Smooth muscle cell (in vitro differentiated cells): ENCODE data around the gene ZNHIT2. TPM values are rescaled to one million over a fixed set of nuclear protein-coding genes. Genes with fewer than 3 reads are reported as not detected.

Experiments used
- DNase-seq: peaks from one replicate; lab custom pipeline; 2025; ENCODE audit not compliant: unreplicated experiment; lab: John Stamatoyannopoulos, UW
- H2AFZ ChIP-seq: fragments of 200-600 bp; sonication (generic); 2 replicates; pipeline ENCODE4 v1.6.0; 2016; ENCODE audit warnings: antibody characterized with exemption, low read depth, mild to moderate bottlenecking
- H3F3A ChIP-seq: fragments of 200-600 bp; sonication (generic); 2 replicates; pipeline ENCODE4 v1.6.0; 2017; ENCODE audit warnings: antibody characterized with exemption, low read depth
- H3K27ac ChIP-seq: fragments of 200-600 bp; sonication (generic); 2 replicates; pipeline ENCODE4 v1.5.1; 2016; ENCODE audit warnings: low read depth, mild to moderate bottlenecking
- H3K27me3 ChIP-seq: fragments of 200-600 bp; sonication (generic); 2 replicates; pipeline ENCODE4 v1.6.1; 2016; ENCODE audit warnings: low read depth, mild to moderate bottlenecking
- H3K36me3 ChIP-seq: fragments of 200-600 bp; sonication (generic); 2 replicates; pipeline ENCODE4 v1.5.1; 2016; ENCODE audit warnings: low read depth
- H3K4me1 ChIP-seq: fragments of 200-600 bp; sonication (generic); 2 replicates; pipeline ENCODE4 v1.5.1; 2016; ENCODE audit warnings: low read depth
- H3K4me2 ChIP-seq: fragments of 200-600 bp; sonication (generic); 2 replicates; pipeline ENCODE4 v1.6.0; 2016; ENCODE audit warnings: mild to moderate bottlenecking
- H3K4me3 ChIP-seq: fragments of 200-600 bp; sonication (generic); 2 replicates; pipeline ENCODE4 v1.5.1; 2016; ENCODE audit warnings: mild to moderate bottlenecking
- H3K79me2 ChIP-seq: fragments of 200-600 bp; sonication (generic); 2 replicates; pipeline ENCODE4 v1.6.0; 2016; ENCODE audit warnings: low read depth, mild to moderate bottlenecking
- H3K9ac ChIP-seq: fragments of 200-600 bp; sonication (generic); 2 replicates; pipeline ENCODE4 v1.6.0; 2016; ENCODE audit warnings: low read depth
- H3K9me3 ChIP-seq: fragments of 200-600 bp; sonication (generic); replicated peaks from 2 replicates; pipeline ENCODE4 v1.5.1; 2016; ENCODE audit warnings: low read depth
- H4K20me1 ChIP-seq: fragments of 200-600 bp; sonication (generic); 2 replicates; pipeline ENCODE4 v1.6.0; 2016; ENCODE audit warnings: low read depth
- CTCF ChIP-seq: fragments of 200-600 bp; sonication (generic); IDR thresholded peaks from 2 replicates; pipeline ENCODE4 v1.5.1; 2017; ENCODE audit warnings: borderline replicate concordance, mild to moderate bottlenecking, antibody characterized with exemption; ENCODE audit not compliant: insufficient read depth, poor library complexity, severe bottlenecking
- WGBS: methylation state at CpG from one replicate; pipeline ENCODE4 v1.1.7; 2016; ENCODE audit warnings: low lambda C conversion rate; 5-methylcytosine and 5-hydroxymethylcytosine counted together
- polyA plus RNA-seq: library from polyadenylated mRNA; unstranded; fragments of >200 nt; fragmentation: Nextera tagmentation; extraction: Ambion mirVana; gene quantifications from 2 replicates; pipeline ENCODE4 v1.2.1, GENCODE V29; 2016
- total RNA-seq: library from RNA; depleted of rRNA; stranded (reverse); fragments of >200 nt; gene quantifications from 2 replicates; pipeline ENCODE4 v1.2.3, GENCODE V29; 2014

ZNHIT2 gene
- 9.1 and 13.8 TPM in 2 replicates for total RNA-seq
- 14.5 and 19.5 TPM in 2 replicates for polyA plus RNA-seq

GRCh38 chr11:65117206-65118096, at the start of gene ZNHIT2:
Gene ZNHIT2, minus strand, starts transcription at chr11:65117701. Its CDS starts 48 bp downstream, at chr11:65117653.
- Histone ChIP-seq H3K9ac (peak within 1 kb of the TSS; percentile 96), H3K4me2 (peak within 1 kb of the TSS; percentile 96), H3K4me3 (peak within 1 kb of the TSS; percentile 81), H3K79me2 (peaks cover 39% of the 10 kb centered on the region), H3K27me3 (no peaks in the 10 kb centered on the region), H3K4me1 (peaks cover 20% of the 10 kb centered on the region), H2AFZ (no peak within 1 kb of the TSS), H3K36me3 (no peaks in the 10 kb centered on the region), H3K9me3 (no peaks in the 10 kb centered on the region), H3F3A (peaks cover 21% of the 10 kb centered on the region), H3K27ac (peak within 1 kb of the TSS; percentile 98), H4K20me1 (no peaks in the 10 kb centered on the region)
- peak; percentile 94 for DNase-seq
- peak; percentile 93 for TF ChIP-seq CTCF
- WGBS = 1% methylated on average over 89 of the region's 89 CpGs

GRCh38 chr11:65166893-65167292, 49.4 kb upstream of the ZNHIT2 start:
- no peak for DNase-seq
- H3K9ac ChIP-seq = no peak overlapping the region
- H3K4me2 ChIP-seq = no peak overlapping the region
- H3K27me3 ChIP-seq = no peaks in the 10 kb centered on the region
- 91% methylated on average over 3 of the region's 3 CpGs for WGBS
- H2AFZ ChIP-seq = no peak overlapping the region
- H4K20me1 ChIP-seq = no peaks in the 10 kb centered on the region
- no peaks in the 10 kb centered on the region for H3K4me1 ChIP-seq
- TF ChIP-seq CTCF = no peak
- H3K9me3 ChIP-seq = no peaks in the 10 kb centered on the region
- no peaks in the 10 kb centered on the region for H3K36me3 ChIP-seq
- no peaks in the 10 kb centered on the region for H3K79me2 ChIP-seq
- H3K4me3 ChIP-seq = no peak overlapping the region
- no peaks in the 10 kb centered on the region for H3F3A ChIP-seq
- H3K27ac ChIP-seq = no peak overlapping the region

- no peak for DNase-seq
- no peak for TF ChIP-seq CTCF
- Histone ChIP-seq H3K4me1 (no peaks in the 10 kb centered on the region), H3K4me2 (no peak overlapping the region), H3K4me3 (no peak overlapping the region), H3K36me3 (no peaks in the 10 kb centered on the region), H3F3A (no peaks in the 10 kb centered on the region), H3K9ac (no peak overlapping the region), H3K27me3 (no peaks in the 10 kb centered on the region), H4K20me1 (no peaks in the 10 kb centered on the region), H3K27ac (no peak overlapping the region), H3K79me2 (no peaks in the 10 kb centered on the region), H2AFZ (no peak overlapping the region), H3K9me3 (no peaks in the 10 kb centered on the region)
- 87% methylated on average over 31 of the region's 31 CpGs for WGBS
Measured at GRCh38 chr11:65165410-65166317, 48.2 kb upstream of the ZNHIT2 start.
